H1 (cell line): Measurements from ENCODE around the gene C16orf95. TPM values are rescaled to one million over a fixed set of nuclear protein-coding genes. Genes with fewer than 3 reads are reported as not detected.

Experiments used
- BRCA1 ChIP-seq: IDR thresholded peaks from 2 replicates; pipeline ENCODE4 v1.6.1; 2012; ENCODE audit warnings: low read depth, low read length, improper control_type of control experiment
- TAF7 ChIP-seq: optimal IDR thresholded peaks from 2 replicates; pipeline ENCODE3; 2011; ENCODE audit warnings: low read depth, mild to moderate bottlenecking, inconsistent platforms, low read length, moderate library complexity, borderline replicate concordance
- polyA plus RNA-seq, 7 experiments: library from polyadenylated mRNA; depleted of rRNA in 3 of 7; stranded (reverse) in 5 of 7; unstranded in 2 of 7; fragments of >200 nt in 5 of 7; fragments of 200-250 nt in 2 of 7; gene quantifications; 1 replicate in 5 of 7; 2 replicates in 1 of 7; 4 replicates in 1 of 7; pipeline versions ENCODE4 v1.2.1 to v1.2.3, GENCODE V29; 2011 to 2013; ENCODE audit warnings: missing spikeins in 2 of 7, mixed read lengths in 2 of 7
- total RNA-seq: library from RNA; stranded (reverse); fragmentation: NEBNext Ultra II Directional; extraction: Animal tissue kit (Norgen Biotek cat#: 25700); gene quantifications from 2 replicates; pipeline ENCODE4 v1.2.1, GENCODE V29; 2021

The C16orf95 gene
- total and polyA plus RNA-seq, 2 of the 8 experiments (the other 6 are each of a cell fraction or from before 2014, with no cell fraction given) = 5.0 to 5.4 TPM

- TF ChIP-seq TAF7 = no peak
- TF ChIP-seq BRCA1 = no peak
- TF ChIP-seq, all 59 proteins: peak for 0
Measured at GRCh38 chr16:87325423-87325858, 8.2 kb upstream of the C16orf95 start (continued).
